GM12873 (cell line): Measurements from ENCODE around the gene CLEC4E.
A peak's percentile ranks its signal among the peaks of the same experiment; 100 is the strongest.

Experiments
- CTCF ChIP-seq: IDR thresholded peaks from 2 replicates; pipeline ENCODE4 v1.5.1; 2012; ENCODE audit warnings: low read depth, mild to moderate bottlenecking, moderate library complexity, low read length, control low read depth; ENCODE audit not compliant: insufficient read depth; ENCODE audit errors: missing control alignments

The CLEC4E gene

GRCh38 chr12:8553088-8553627, 12.5 kb upstream of the CLEC4E start:
- peak; percentile 9 for TF ChIP-seq CTCF

- no peak for TF ChIP-seq CTCF
Observed at GRCh38 chr12:8549381-8549780, 8.7 kb upstream of the CLEC4E start.

GRCh38 chr12:8548192-8548591, 7.5 kb upstream of the CLEC4E start:
- no peak for TF ChIP-seq CTCF

- no peak for TF ChIP-seq CTCF
Observed at GRCh38 chr12:8547645-8548044, 6.9 kb upstream of the CLEC4E start.

GRCh38 chr12:8546591-8546990, 5.9 kb upstream of the CLEC4E start:
- no peak for TF ChIP-seq CTCF

- TF ChIP-seq CTCF = peak; percentile 82
Observed at GRCh38 chr12:8544295-8544694, 3.6 kb upstream of the CLEC4E start.

GRCh38 chr12:8541562-8541961, 857 bp upstream of the CLEC4E start:
- no peak for TF ChIP-seq CTCF
